Upper lobe of left lung (tissue), 6 donors: ENCODE measurements around the gene SLC25A53. TPM values are rescaled to one million over a fixed set of nuclear protein-coding genes. Genes with fewer than 3 reads are reported as not detected.

Source experiments
- ATAC-seq, 2 donors: fragments of 200-7000 bp; cut with Tn5 transposase; one replicate each; pipeline ENCODE4 v1.9.1; 2022; ENCODE audit warnings: mild to moderate bottlenecking in 2 of 2, moderate library complexity in 2 of 2; ENCODE audit not compliant: low FRiP score in 2 of 2
- DNase-seq, 2 donors: peaks; one replicate each; pipeline ENCODE4 v3.0.0-alpha.2; 2019 to 2020
- H3K27ac ChIP-seq, 4 donors: fragments of 200-600 bp; sonication (generic); one replicate each; pipeline ENCODE4 v1.5.1; 2016 to 2019
- H3K27me3 ChIP-seq, 4 donors: fragments of 200-600 bp; sonication (generic); one replicate each; pipeline ENCODE4 v1.5.1; 2017 to 2019
- H3K36me3 ChIP-seq, 4 donors: fragments of 200-600 bp; sonication (generic); one replicate each; pipeline ENCODE4 v1.5.1; 2016 to 2019
- H3K4me1 ChIP-seq, 4 donors: fragments of 200-600 bp; sonication (generic); one replicate each; pipeline ENCODE4 v1.5.1; 2018 to 2019
- H3K4me3 ChIP-seq, 4 donors: fragments of 200-600 bp; sonication (generic); one replicate each; pipeline ENCODE4 v1.5.1; 2017 to 2019; ENCODE audit warnings: mild to moderate bottlenecking in 2 of 4, moderate library complexity in 1 of 4
- H3K9me3 ChIP-seq, 4 donors: fragments of 200-600 bp; sonication (generic); one replicate each; pipeline ENCODE4 v1.5.1; 2018 to 2019
- EP300 ChIP-seq, 4 donors: sonication (generic); formaldehyde crosslinking; IDR thresholded peaks; one replicate each; pipeline ENCODE4 v1.5.1; 2017; ENCODE audit warnings: antibody characterized with exemption in 4 of 4, control low read depth in 2 of 4
- POLR2A ChIP-seq, 4 donors: fragments of 450-650 bp; IDR thresholded peaks; one replicate each; pipeline ENCODE4 v1.5.1; 2016 to 2017; ENCODE audit warnings: antibody characterized with exemption in 4 of 4, mild to moderate bottlenecking in 2 of 4
- POLR2AphosphoS5 ChIP-seq, 2 donors: sonication (generic); formaldehyde crosslinking; IDR thresholded peaks; one replicate each; pipeline ENCODE4 v1.5.1; 2017; ENCODE audit warnings: antibody characterized with exemption in 2 of 2
- WGBS, 2 donors: methylation state at CpG; one replicate each; pipeline ENCODE4 v1.1.5; 2017 to 2018; 5-methylcytosine and 5-hydroxymethylcytosine counted together
- total RNA-seq, 6 donors: library from RNA; depleted of rRNA in 4 of 6; stranded (reverse); fragments of >200 nt in 4 of 6; gene quantifications; one replicate each; pipeline versions ENCODE4 v1.1.0 to v1.2.1, GENCODE V29; 2016 to 2021
- TF ChIP-seq, protein P1 (sequence below), 6 experiments: fragments of 450-650 bp in 4 of 6; fragments of 200-600 bp in 2 of 6; sonication (generic) in 2 of 6; IDR thresholded peaks; one replicate each; pipeline ENCODE4 v1.5.1; 2016 to 2019; ENCODE audit warnings: antibody characterized with exemption in 6 of 6
- donor health status: DM: no; HTN: no; CAD: no; lungs with moderate emphysema.
- donor health status: DM: no; HTN: yes; CAD: no; lungs with severe emphysema.

SLC25A53 gene
- total RNA-seq, 6 donors from 2014 or later = 2.3 to 13.5 (median 7.6) TPM

DNA sequence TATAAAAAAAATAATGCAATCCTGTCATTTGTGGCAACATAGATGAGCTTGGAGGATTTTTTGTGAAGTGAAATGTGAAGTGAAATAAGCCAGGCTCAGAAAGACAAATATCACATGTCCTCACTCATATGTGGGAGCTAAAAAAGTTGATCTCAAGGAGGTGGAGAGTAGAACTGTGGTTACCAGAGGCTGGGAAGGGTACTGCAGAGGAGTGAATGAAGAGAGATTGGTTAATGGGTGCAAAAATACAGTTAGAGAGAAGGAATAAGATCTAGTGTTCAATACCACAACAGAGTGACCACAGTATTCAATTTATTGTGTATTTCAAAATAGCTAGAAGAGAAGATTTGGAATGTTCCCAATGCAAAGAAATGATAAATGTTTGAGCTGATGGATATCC is 57.9 kb downstream of the SLC25A53 start:
- Histone ChIP-seq H3K4me1 (no peaks in the 10 kb centered on the region), H3K4me3 (no peak overlapping the region), H3K9me3 (no peaks in the 10 kb centered on the region), H3K36me3 (no peaks in the 10 kb centered on the region), H3K27ac (no peak overlapping the region), H3K27me3 (no peaks in the 10 kb centered on the region)
- TF ChIP-seq, protein P1, sequence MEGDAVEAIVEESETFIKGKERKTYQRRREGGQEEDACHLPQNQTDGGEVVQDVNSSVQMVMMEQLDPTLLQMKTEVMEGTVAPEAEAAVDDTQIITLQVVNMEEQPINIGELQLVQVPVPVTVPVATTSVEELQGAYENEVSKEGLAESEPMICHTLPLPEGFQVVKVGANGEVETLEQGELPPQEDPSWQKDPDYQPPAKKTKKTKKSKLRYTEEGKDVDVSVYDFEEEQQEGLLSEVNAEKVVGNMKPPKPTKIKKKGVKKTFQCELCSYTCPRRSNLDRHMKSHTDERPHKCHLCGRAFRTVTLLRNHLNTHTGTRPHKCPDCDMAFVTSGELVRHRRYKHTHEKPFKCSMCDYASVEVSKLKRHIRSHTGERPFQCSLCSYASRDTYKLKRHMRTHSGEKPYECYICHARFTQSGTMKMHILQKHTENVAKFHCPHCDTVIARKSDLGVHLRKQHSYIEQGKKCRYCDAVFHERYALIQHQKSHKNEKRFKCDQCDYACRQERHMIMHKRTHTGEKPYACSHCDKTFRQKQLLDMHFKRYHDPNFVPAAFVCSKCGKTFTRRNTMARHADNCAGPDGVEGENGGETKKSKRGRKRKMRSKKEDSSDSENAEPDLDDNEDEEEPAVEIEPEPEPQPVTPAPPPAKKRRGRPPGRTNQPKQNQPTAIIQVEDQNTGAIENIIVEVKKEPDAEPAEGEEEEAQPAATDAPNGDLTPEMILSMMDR (IDR thresholded peaks at IDR 0.05) = no peak
- TF ChIP-seq POLR2A (IDR thresholded peaks at IDR 0.05) (no peak), POLR2AphosphoS5 (IDR thresholded peaks at IDR 0.05) (no peak), EP300 (IDR thresholded peaks at IDR 0.05) (no peak)
- ATAC-seq = no peak
- DNase-seq = no peak

DNA sequence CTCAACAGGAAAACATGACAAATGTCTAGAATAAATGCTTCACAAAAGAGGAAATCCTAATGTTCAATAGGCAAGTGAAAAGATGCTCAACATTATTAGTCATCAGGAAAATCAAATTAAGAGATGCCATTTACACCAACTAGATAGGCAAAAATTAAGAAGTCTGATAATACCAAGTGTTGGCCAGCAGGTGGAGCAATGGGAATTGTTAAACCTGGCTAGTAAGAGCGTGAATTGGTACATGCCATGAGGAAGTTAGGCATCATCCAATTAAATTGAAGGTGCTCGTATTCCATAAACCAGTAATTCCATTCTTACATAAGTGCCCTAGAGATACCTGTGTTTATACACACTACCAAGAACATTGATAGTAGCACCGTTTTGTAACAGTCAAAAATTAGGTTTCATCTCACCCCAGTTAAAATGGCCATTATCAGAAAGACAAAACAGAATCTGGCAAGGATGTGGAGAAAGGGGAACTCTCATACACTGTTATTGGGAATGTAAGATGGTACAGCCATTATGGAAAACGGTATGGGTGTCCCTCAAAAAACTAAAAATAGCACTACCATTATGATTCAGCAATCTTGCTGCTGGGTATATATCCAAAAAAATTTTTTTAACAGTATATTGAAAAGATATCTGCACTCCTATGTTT is 58.5 kb downstream of the SLC25A53 start:
- Histone ChIP-seq H3K27ac (no peak overlapping the region), H3K4me3 (no peak overlapping the region), H3K27me3 (no peaks in the 10 kb centered on the region), H3K36me3 (no peaks in the 10 kb centered on the region), H3K4me1 (no peaks in the 10 kb centered on the region), H3K9me3 (no peaks in the 10 kb centered on the region)
- ATAC-seq = peak; percentile 67 to 82
- WGBS, 2 donors = 1 to 3% methylated on average over 4 of the region's 4 CpGs
- peak in 1 of 2 donors; percentile 37 for DNase-seq
- TF ChIP-seq POLR2AphosphoS5 (IDR thresholded peaks at IDR 0.05) = no peak
- no peak for TF ChIP-seq POLR2A (IDR thresholded peaks at IDR 0.05)
- TF ChIP-seq, protein P1 (IDR thresholded peaks at IDR 0.05) = peak; percentile 48 to 69 (median 66)
- TF ChIP-seq EP300 (IDR thresholded peaks at IDR 0.05) = no peak

DNA sequence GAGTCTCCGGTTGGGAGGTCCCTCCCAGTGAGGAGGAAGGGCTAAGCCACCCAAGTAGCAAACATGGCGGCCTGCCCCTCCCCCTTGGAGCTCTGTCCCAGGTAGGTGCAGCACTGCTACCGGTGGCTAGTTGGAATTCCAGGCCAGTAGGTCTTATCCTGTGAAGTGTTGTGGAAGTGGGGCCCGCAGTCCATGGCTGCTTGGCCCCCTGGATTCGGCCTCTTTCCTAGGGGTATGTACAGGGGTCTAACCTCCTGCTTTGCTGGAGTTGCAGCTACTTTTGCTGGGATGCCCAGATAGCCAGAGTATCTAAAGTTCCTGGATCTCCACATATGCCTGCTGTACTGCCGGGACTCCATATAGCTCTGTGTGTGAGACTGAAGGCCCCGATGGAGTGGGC is 70.9 kb downstream of the SLC25A53 start:
- Histone ChIP-seq H3K4me1 (no peaks in the 10 kb centered on the region), H3K4me3 (no peak overlapping the region), H3K9me3 (no peaks in the 10 kb centered on the region), H3K27ac (no peak overlapping the region), H3K36me3 (no peaks in the 10 kb centered on the region), H3K27me3 (no peaks in the 10 kb centered on the region)
- TF ChIP-seq, protein P1 (IDR thresholded peaks at IDR 0.05) = no peak
- TF ChIP-seq POLR2AphosphoS5 (IDR thresholded peaks at IDR 0.05) (no peak), EP300 (IDR thresholded peaks at IDR 0.05) (no peak), POLR2A (IDR thresholded peaks at IDR 0.05) (no peak)
- DNase-seq (no peak), ATAC-seq (no peak)
- WGBS, 2 donors = 83 to 91% methylated on average over 2 to 6 of the region's 7 CpGs

DNA sequence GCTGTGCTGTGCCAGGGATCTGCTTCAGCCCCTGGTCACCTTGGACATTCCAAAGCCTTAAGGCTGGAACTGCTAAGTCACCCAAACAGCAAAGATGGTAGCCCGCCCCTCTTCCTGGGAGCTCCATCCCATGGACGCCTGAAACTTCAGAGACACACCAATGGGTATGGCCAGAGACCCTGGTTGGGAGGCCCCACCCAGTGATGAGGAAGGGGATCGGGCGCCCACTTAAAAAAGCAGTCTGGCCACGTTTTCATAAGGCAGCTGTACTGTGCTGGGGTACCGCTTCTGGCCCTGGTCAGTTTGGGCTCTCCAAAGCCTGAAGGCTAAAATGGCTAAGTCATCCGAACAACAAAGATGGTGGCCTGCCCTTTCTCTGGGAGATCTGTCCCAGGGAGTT is 71.3 kb downstream of the SLC25A53 start:
- no peak overlapping the region for H3K4me3 ChIP-seq
- TF ChIP-seq, protein P1 (IDR thresholded peaks at IDR 0.05) = no peak
- TF ChIP-seq EP300 (IDR thresholded peaks at IDR 0.05) (no peak), POLR2AphosphoS5 (IDR thresholded peaks at IDR 0.05) (no peak), POLR2A (IDR thresholded peaks at IDR 0.05) (no peak)
- no peaks in the 10 kb centered on the region for H3K36me3 ChIP-seq
- H3K27me3 ChIP-seq = no peaks in the 10 kb centered on the region
- WGBS, 2 donors = 86% methylated on average over 7 of the region's 7 CpGs; no CpG with 5 or more reads in 1 of the 2 donors
- ATAC-seq (peak in 1 of 2 donors; percentile 56), DNase-seq (no peak)
- no peak overlapping the region for H3K27ac ChIP-seq
- H3K9me3 ChIP-seq = no peaks in the 10 kb centered on the region
- H3K4me1 ChIP-seq = no peaks in the 10 kb centered on the region
